HepG2 (cell line): Measurements from ENCODE around the gene COL9A2. TPM values are rescaled to one million over a fixed set of nuclear protein-coding genes. Genes with fewer than 3 reads are reported as not detected.

Experiments
- DPF2 ChIP-seq: sonication (generic); formaldehyde crosslinking; IDR thresholded peaks from 2 replicates; pipeline ENCODE4 v1.4.0; 2020; ENCODE audit warnings: mild to moderate bottlenecking, low read depth, missing genetic modification reagents, borderline replicate concordance
- LCORL ChIP-seq, 2 experiments: fragments of 450-650 bp in 1 of 2; sonication (generic) in 1 of 2; formaldehyde crosslinking in 1 of 2; IDR thresholded peaks; 2 replicates each; pipeline versions ENCODE4 v1.5.0 to v1.6.1; 2017 to 2020; ENCODE audit warnings: antibody characterized with exemption in 1 of 2, missing genetic modification reagents in 1 of 2
- MAZ ChIP-seq, 2 experiments: sonication (generic) in 1 of 2; formaldehyde crosslinking in 1 of 2; IDR thresholded peaks; 2 replicates each; pipeline versions ENCODE4 v1.5.0 to v1.6.1; 2012 to 2020; ENCODE audit warnings: low read depth in 2 of 2, mild to moderate bottlenecking in 2 of 2, borderline replicate concordance in 1 of 2, improper control_type of control experiment in 1 of 2, low read length in 1 of 2, missing genetic modification reagents in 1 of 2, moderate library complexity in 1 of 2
- MED8 ChIP-seq: sonication (generic); formaldehyde crosslinking; IDR thresholded peaks from 2 replicates; pipeline ENCODE4 v1.8.1; 2023; ENCODE audit warnings: mild to moderate bottlenecking, missing genetic modification reagents; ENCODE audit not compliant: insufficient replicate concordance
- NR3C1 ChIP-seq: sonication (generic); formaldehyde crosslinking; IDR thresholded peaks from 2 replicates; pipeline ENCODE4 v1.4.0; 2020; ENCODE audit warnings: missing genetic modification reagents
- RORA ChIP-seq: sonication (generic); formaldehyde crosslinking; IDR thresholded peaks from 2 replicates; pipeline ENCODE4 v1.5.0; 2020; ENCODE audit warnings: mild to moderate bottlenecking, missing genetic modification reagents, moderate library complexity
- SMAD3 ChIP-seq: sonication (generic); formaldehyde crosslinking; IDR thresholded peaks from 2 replicates; pipeline ENCODE4 v1.4.0; 2020; ENCODE audit warnings: missing genetic modification reagents
- SNAPC2 ChIP-seq: sonication (generic); formaldehyde crosslinking; IDR thresholded peaks from 2 replicates; pipeline ENCODE4 v1.8.1; 2022; ENCODE audit warnings: mild to moderate bottlenecking, missing genetic modification reagents
- SRSF4 ChIP-seq: fragments of 200-400 bp; formaldehyde crosslinking; IDR thresholded peaks from one replicate; pipeline ENCODE4 v1.6.1; 2018; ENCODE audit warnings: mild to moderate bottlenecking, low read depth, low read length, moderate library complexity; ENCODE audit not compliant: poor library complexity, severe bottlenecking
- TERF1 ChIP-seq: sonication (generic); formaldehyde crosslinking; IDR thresholded peaks from 2 replicates; pipeline ENCODE4 v1.8.0; 2022; ENCODE audit warnings: mild to moderate bottlenecking, missing genetic modification reagents, moderate library complexity
- UBTF ChIP-seq: sonication (generic); formaldehyde crosslinking; IDR thresholded peaks from 2 replicates; pipeline ENCODE4 v1.4.0; 2020; ENCODE audit warnings: mild to moderate bottlenecking, missing genetic modification reagents
- ZBTB25 ChIP-seq: IDR thresholded peaks from 2 replicates; pipeline ENCODE4 v1.6.1; 2018; ENCODE audit warnings: missing genetic modification reagents
- ZBTB4 ChIP-seq: sonication (generic); formaldehyde crosslinking; IDR thresholded peaks from 2 replicates; pipeline ENCODE4 v1.4.0; 2020; ENCODE audit warnings: missing genetic modification reagents, mild to moderate bottlenecking, borderline replicate concordance
- ZFP90 ChIP-seq: sonication (generic); formaldehyde crosslinking; IDR thresholded peaks from 2 replicates; pipeline ENCODE4 v1.8.0; 2022; ENCODE audit warnings: missing genetic modification reagents, mild to moderate bottlenecking, inconsistent platforms, borderline replicate concordance
- ZNF33B ChIP-seq: sonication (generic); formaldehyde crosslinking; IDR thresholded peaks from 2 replicates; pipeline ENCODE4 v1.5.1; 2020; ENCODE audit warnings: mild to moderate bottlenecking, missing genetic modification reagents
- ZNF777 ChIP-seq: sonication (generic); formaldehyde crosslinking; IDR thresholded peaks from 2 replicates; pipeline ENCODE4 v1.4.0; 2020; ENCODE audit warnings: missing genetic modification reagents
- ZNF879 ChIP-seq: sonication (generic); formaldehyde crosslinking; IDR thresholded peaks from 2 replicates; pipeline ENCODE4 v1.8.1; 2023; ENCODE audit warnings: missing genetic modification reagents
- polyA plus RNA-seq, 8 experiments: library from polyadenylated mRNA; depleted of rRNA in 3 of 8; stranded (reverse) in 7 of 8; unstranded in 1 of 8; fragments of >200 nt; fragmentation: Illumina TruSeq in 4 of 8; extraction: Trizol in 4 of 8; gene quantifications; 2 replicates each; pipeline versions ENCODE4 v1.2.1 to v1.2.3, GENCODE V29; 2011 to 2016; ENCODE audit warnings: low read depth in 4 of 8, missing spikeins in 1 of 8, mixed read lengths in 1 of 8; ENCODE audit not compliant: insufficient read depth in 1 of 8
- total RNA-seq, 5 experiments: library from RNA; depleted of rRNA; stranded (reverse); fragments of >200 nt; fragmentation: Illumina TruSeq; extraction: Trizol; gene quantifications; 2 replicates each; pipeline ENCODE4 v1.2.3, GENCODE V29; 2016; ENCODE audit warnings: low read depth in 1 of 5
- TF ChIP-seq, protein P1 (sequence below): sonication (generic); formaldehyde crosslinking; IDR thresholded peaks from 2 replicates; pipeline ENCODE4 v1.4.0; 2020; ENCODE audit warnings: missing genetic modification reagents

Gene COL9A2
- total and polyA plus RNA-seq, 2 of the 13 experiments (the other 11 are each of a cell fraction or from before 2014, with no cell fraction given) = 20.2 to 26.9 TPM

GRCh38 chr1:40315239-40315794 lies 1.8 kb downstream of the COL9A2 start (continued):
- TF ChIP-seq ZBTB4 (CRISPR knock-in tag) (no peak), ZBTB25 (CRISPR knock-in tag) (peak; percentile 52; the same call in 1 of the 2 replicates), SNAPC2 (0 out of 2 replicates have a peak, but pooled peaks have one; percentile 23), ZNF879 (no peak), MED8 (CRISPR knock-in tag) (no peak), NR3C1 (CRISPR knock-in tag) (no peak), ZNF33B (CRISPR knock-in tag) (no peak), TERF1 (CRISPR knock-in tag) (no peak), ZFP90 (CRISPR knock-in tag) (0 out of 2 replicates have a peak, but pooled peaks have one; percentile 12), LCORL (IDR thresholded peaks at IDR 0.05) (no peak), LCORL (CRISPR knock-in tag; IDR thresholded peaks at IDR 0.05) (peak; percentile 86), UBTF (CRISPR knock-in tag) (peak; percentile 58; the same call in 1 of the 2 replicates), ZNF777 (CRISPR knock-in tag) (peak; percentile 97), SMAD3 (CRISPR knock-in tag) (0 out of 2 replicates have a peak, but pooled peaks have one; percentile 45), SRSF4 (no peak), RORA (CRISPR knock-in tag) (no peak), DPF2 (CRISPR knock-in tag) (no peak), MAZ (IDR thresholded peaks at IDR 0.05; ENCODE audit: borderline replicate concordance, low read depth, low read length) (peak; percentile 45; the same call in 1 of the 2 replicates), MAZ (CRISPR knock-in tag; IDR thresholded peaks at IDR 0.05; ENCODE audit: low read depth) (peak; percentile 68)
- TF ChIP-seq, protein P1, sequence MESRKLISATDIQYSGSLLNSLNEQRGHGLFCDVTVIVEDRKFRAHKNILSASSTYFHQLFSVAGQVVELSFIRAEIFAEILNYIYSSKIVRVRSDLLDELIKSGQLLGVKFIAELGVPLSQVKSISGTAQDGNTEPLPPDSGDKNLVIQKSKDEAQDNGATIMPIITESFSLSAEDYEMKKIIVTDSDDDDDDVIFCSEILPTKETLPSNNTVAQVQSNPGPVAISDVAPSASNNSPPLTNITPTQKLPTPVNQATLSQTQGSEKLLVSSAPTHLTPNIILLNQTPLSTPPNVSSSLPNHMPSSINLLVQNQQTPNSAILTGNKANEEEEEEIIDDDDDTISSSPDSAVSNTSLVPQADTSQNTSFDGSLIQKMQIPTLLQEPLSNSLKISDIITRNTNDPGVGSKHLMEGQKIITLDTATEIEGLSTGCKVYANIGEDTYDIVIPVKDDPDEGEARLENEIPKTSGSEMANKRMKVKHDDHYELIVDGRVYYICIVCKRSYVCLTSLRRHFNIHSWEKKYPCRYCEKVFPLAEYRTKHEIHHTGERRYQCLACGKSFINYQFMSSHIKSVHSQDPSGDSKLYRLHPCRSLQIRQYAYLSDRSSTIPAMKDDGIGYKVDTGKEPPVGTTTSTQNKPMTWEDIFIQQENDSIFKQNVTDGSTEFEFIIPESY (CRISPR knock-in tag) = peak; percentile 64
